SU-DHL-6 (cell line): ENCODE results near the gene DGUOK.

Source experiments
- H2AFZ ChIP-seq: fragments of 200-600 bp; sonication (generic); 2 replicates; pipeline ENCODE4 v1.6.1; 2014; ENCODE audit warnings: low read depth, mild to moderate bottlenecking, moderate library complexity, mixed read lengths, antibody characterized with exemption, low read length; ENCODE audit not compliant: severe bottlenecking
- H3F3A ChIP-seq: fragments of 200-600 bp; shearing (Covaris generic); 2 replicates; pipeline ENCODE4 v1.6.0; 2016; ENCODE audit warnings: antibody characterized with exemption, mild to moderate bottlenecking; ENCODE audit not compliant: insufficient read depth
- H3K27ac ChIP-seq: fragments of 200-600 bp; sonication (generic); 2 replicates; pipeline ENCODE4 v1.5.1; 2016; ENCODE audit warnings: low read depth, mild to moderate bottlenecking, low read length, moderate library complexity, mixed read lengths
- H3K27me3 ChIP-seq: fragments of 200-600 bp; sonication (generic), shearing (Covaris generic); 2 replicates; pipeline ENCODE4 v1.6.0; 2014; ENCODE audit warnings: mild to moderate bottlenecking, low read length
- H3K36me3 ChIP-seq: fragments of 200-600 bp; sonication (generic); 2 replicates; pipeline ENCODE4 v1.6.1; 2014; ENCODE audit warnings: mild to moderate bottlenecking, low read length, mixed read lengths
- H3K4me2 ChIP-seq: fragments of 300-600, 200-600 bp; shearing (Covaris generic), sonication (generic); 2 replicates; pipeline ENCODE4 v1.6.0; 2014; ENCODE audit warnings: low read length, low read depth, mild to moderate bottlenecking; ENCODE audit not compliant: poor library complexity, severe bottlenecking
- H3K4me3 ChIP-seq: fragments of 200-600 bp; sonication (generic); 2 replicates; pipeline ENCODE4 v1.5.1; 2014; ENCODE audit warnings: antibody characterized with exemption, low read length, mild to moderate bottlenecking, mixed read lengths; ENCODE audit not compliant: insufficient read depth, poor library complexity, severe bottlenecking
- H3K79me2 ChIP-seq: fragments of 200-600 bp; sonication (generic); 2 replicates; pipeline ENCODE4 v1.6.1; 2014; ENCODE audit warnings: mild to moderate bottlenecking, low read length, moderate library complexity; ENCODE audit not compliant: insufficient read depth
- H3K9ac ChIP-seq: fragments of 200-600 bp; sonication (generic); 2 replicates; pipeline ENCODE4 v1.7.0; 2014; ENCODE audit warnings: mild to moderate bottlenecking, low read length
- H3K9me2 ChIP-seq: fragments of 200-600 bp; sonication (generic); replicated peaks from 2 replicates; pipeline ENCODE4 v1.6.1; 2014; ENCODE audit warnings: low read length; ENCODE audit not compliant: insufficient read depth
- H3K9me3 ChIP-seq: fragments of 200-600 bp; sonication (generic); 2 replicates; pipeline ENCODE4 v1.6.1; 2014; ENCODE audit warnings: low read length, mixed read lengths; ENCODE audit not compliant: insufficient read depth
- H4K20me1 ChIP-seq: fragments of 200-600 bp; sonication (generic); 2 replicates; pipeline ENCODE4 v1.6.1; 2014; ENCODE audit warnings: low read depth, mild to moderate bottlenecking, antibody characterized with exemption, low read length, moderate library complexity, mixed read lengths
- CTCF ChIP-seq: fragments of 200-600 bp; sonication (generic); IDR thresholded peaks from one replicate; pipeline ENCODE4 v1.5.1; 2017; ENCODE audit warnings: antibody characterized with exemption, mild to moderate bottlenecking, low read length, moderate library complexity; ENCODE audit not compliant: insufficient read depth, poor library complexity, severe bottlenecking
- EZH2phosphoT487 ChIP-seq: fragments of 200-600 bp; sonication (generic), shearing (Covaris generic); conservative IDR thresholded peaks from 2 replicates; pipeline ENCODE4 v1.6.1; 2018; ENCODE audit warnings: mild to moderate bottlenecking, antibody characterized with exemption, low read length, moderate library complexity, mixed read lengths

DGUOK gene

GRCh38 chr2:73920577-73921545 lies 5.8 kb upstream of the DGUOK start:
- TF ChIP-seq CTCF (no peak), EZH2phosphoT487 (no peak)
- Histone ChIP-seq H3F3A (peaks cover 15% of the 10 kb centered on the region), H3K27me3 (no peaks in the 10 kb centered on the region), H3K36me3 (no peaks in the 10 kb centered on the region), H3K9ac (no peak overlapping the region), H3K4me3 (no peak overlapping the region), H3K79me2 (no peaks in the 10 kb centered on the region), H3K9me3 (0 out of 2 replicates have a peak, but pooled peaks cover under 1% of the 10 kb centered on the region), H3K9me2 (no peaks in the 10 kb centered on the region), H3K4me2 (no peak overlapping the region), H2AFZ (no peak overlapping the region), H3K27ac (no peak overlapping the region), H4K20me1 (no peaks in the 10 kb centered on the region)

GRCh38 chr2:73921581-73921980 lies 5.1 kb upstream of the DGUOK start:
- Histone ChIP-seq H3K9me2 (no peaks in the 10 kb centered on the region), H3K4me3 (no peak overlapping the region), H3K4me2 (no peak overlapping the region), H3K27ac (no peak overlapping the region), H3K9ac (no peak overlapping the region), H3K27me3 (no peaks in the 10 kb centered on the region), H3K9me3 (0 out of 2 replicates have a peak, but pooled peaks cover 5% of the 10 kb centered on the region), H3K36me3 (no peaks in the 10 kb centered on the region), H2AFZ (no peak overlapping the region), H3F3A (peaks cover 19% of the 10 kb centered on the region), H3K79me2 (no peaks in the 10 kb centered on the region), H4K20me1 (no peaks in the 10 kb centered on the region)
- TF ChIP-seq CTCF: no peak
- no peak for TF ChIP-seq EZH2phosphoT487

- no peak overlapping the region for H3K27ac ChIP-seq
- peaks cover 19% of the 10 kb centered on the region for H3F3A ChIP-seq
Observed at GRCh38 chr2:73922681-73923080, 4.0 kb upstream of the DGUOK start.

More at GRCh38 chr2:73922681-73923080, 4.0 kb upstream of the DGUOK start:
- H3K9ac ChIP-seq: no peak overlapping the region
- no peak overlapping the region for H3K4me2 ChIP-seq
- H3K36me3 ChIP-seq: no peaks in the 10 kb centered on the region
- no peak overlapping the region for H3K4me3 ChIP-seq
- H2AFZ ChIP-seq: no peak overlapping the region
- H3K27me3 ChIP-seq: no peaks in the 10 kb centered on the region
- no peaks in the 10 kb centered on the region for H4K20me1 ChIP-seq
- H3K9me2 ChIP-seq: no peaks in the 10 kb centered on the region
- 0 out of 2 replicates have a peak, but pooled peaks cover 5% of the 10 kb centered on the region for H3K9me3 ChIP-seq
- TF ChIP-seq EZH2phosphoT487: no peak
- no peak for TF ChIP-seq CTCF
- peaks cover 9% of the 10 kb centered on the region for H3K79me2 ChIP-seq
